PC-9 (cell line): ENCODE data around the gene MGLL. TPM values are rescaled to one million over a fixed set of nuclear protein-coding genes. Genes with fewer than 3 reads are reported as not detected.

Source experiments
- BruUV-seq: library from RNA; stranded (reverse); fragments of 400-500 nt; replicated peaks from 2 replicates; lab custom pipeline; 2021; lab: Mats Ljungman, UMichigan
- CTCF ChIA-PET: fragments of 300-600 bp; sonication (Branson Sonifier 250); formaldehyde crosslinking; loops from one replicate; lab custom pipeline; 2022; ENCODE audit warnings: antibody characterized with exemption; lab: Charles Lee
- POLR2A ChIA-PET: fragments of 300-600 bp; sonication (Branson Sonifier 250); formaldehyde crosslinking; loops from one replicate; lab custom pipeline; 2022; ENCODE audit warnings: antibody characterized with exemption; ENCODE audit not compliant: unreplicated experiment; lab: Charles Lee
- DNase-seq, 2 experiments: peaks; one replicate each; pipeline versions ENCODE4 v3.0.0 to v3.0.0-alpha.2; 2015 to 2022; ENCODE audit warnings: mixed read lengths in 1 of 2
- H2AFZ ChIP-seq: fragments of 200-600 bp; sonication (generic); 2 replicates; pipeline ENCODE4 v1.8.1; 2017; ENCODE audit warnings: antibody characterized with exemption
- H3F3A ChIP-seq: fragments of 200-600 bp; sonication (generic); 2 replicates; pipeline ENCODE4 v1.8.1; 2017; ENCODE audit warnings: antibody characterized with exemption, mild to moderate bottlenecking, low read depth; ENCODE audit not compliant: insufficient read depth
- H3K27ac ChIP-seq: fragments of 200-600 bp; sonication (generic); 2 replicates; pipeline ENCODE4 v1.6.1; 2016; ENCODE audit warnings: mixed run types
- H3K27me3 ChIP-seq: fragments of 200-600 bp; sonication (generic); 2 replicates; pipeline ENCODE4 v1.6.1; 2016; ENCODE audit warnings: low read depth, mixed run types; ENCODE audit not compliant: insufficient read depth
- H3K36me3 ChIP-seq: fragments of 200-600 bp; sonication (generic); 2 replicates; pipeline ENCODE4 v1.6.1; 2016; ENCODE audit warnings: low read depth, mixed run types
- H3K4me1 ChIP-seq: fragments of 200-600 bp; sonication (generic); replicated peaks from 2 replicates; pipeline ENCODE4 v1.6.1; 2016; ENCODE audit warnings: mixed run types; ENCODE audit not compliant: insufficient read depth
- H3K4me2 ChIP-seq: fragments of 200-600 bp; sonication (generic); 2 replicates; pipeline ENCODE4 v1.6.1; 2017; ENCODE audit warnings: mixed run types
- H3K4me3 ChIP-seq: fragments of 200-600 bp; sonication (generic); 2 replicates; pipeline ENCODE4 v1.6.1; 2016; ENCODE audit warnings: mixed run types
- H3K79me2 ChIP-seq: fragments of 200-600 bp; sonication (generic); 2 replicates; pipeline ENCODE4 v1.6.1; 2017; ENCODE audit warnings: low read depth, mixed run types
- H3K9me2 ChIP-seq: fragments of 200-600 bp; sonication (generic); 2 replicates; pipeline ENCODE4 v1.8.1; 2017; ENCODE audit warnings: mild to moderate bottlenecking; ENCODE audit not compliant: insufficient read depth
- H3K9me3 ChIP-seq: fragments of 200-600 bp; sonication (generic); 2 replicates; pipeline ENCODE4 v1.8.1; 2016; ENCODE audit warnings: low read depth; ENCODE audit not compliant: insufficient read depth
- H4K20me1 ChIP-seq: fragments of 200-600 bp; sonication (generic); 2 replicates; pipeline ENCODE4 v1.8.1; 2017; ENCODE audit not compliant: insufficient read depth
- EZH2 ChIP-seq: fragments of 200-600 bp; sonication (generic); IDR thresholded peaks from 2 replicates; pipeline ENCODE4 v1.8.0; 2017; ENCODE audit warnings: antibody characterized with exemption, low read depth
- intact Hi-C: fragments of 100-400 bp; cut with micrococcal nuclease; formaldehyde crosslinking; loops from one replicate; pipeline ENCODE4 v1.10.0; 2022; ENCODE audit not compliant: unreplicated experiment
- total RNA-seq: library from RNA; stranded (reverse); gene quantifications from 2 replicates; pipeline ENCODE4 v1.2.3, GENCODE V29; 2021
- TF ChIP-seq, protein P1 (sequence below): fragments of 200-600 bp; sonication (generic); conservative IDR thresholded peaks from 2 replicates; pipeline ENCODE4 v1.6.1; 2017; ENCODE audit warnings: mixed run types, antibody characterized with exemption, mild to moderate bottlenecking, moderate library complexity

MGLL gene
- total RNA-seq, 1 experiment from 2014 or later, result 30.7 TPM

DNA sequence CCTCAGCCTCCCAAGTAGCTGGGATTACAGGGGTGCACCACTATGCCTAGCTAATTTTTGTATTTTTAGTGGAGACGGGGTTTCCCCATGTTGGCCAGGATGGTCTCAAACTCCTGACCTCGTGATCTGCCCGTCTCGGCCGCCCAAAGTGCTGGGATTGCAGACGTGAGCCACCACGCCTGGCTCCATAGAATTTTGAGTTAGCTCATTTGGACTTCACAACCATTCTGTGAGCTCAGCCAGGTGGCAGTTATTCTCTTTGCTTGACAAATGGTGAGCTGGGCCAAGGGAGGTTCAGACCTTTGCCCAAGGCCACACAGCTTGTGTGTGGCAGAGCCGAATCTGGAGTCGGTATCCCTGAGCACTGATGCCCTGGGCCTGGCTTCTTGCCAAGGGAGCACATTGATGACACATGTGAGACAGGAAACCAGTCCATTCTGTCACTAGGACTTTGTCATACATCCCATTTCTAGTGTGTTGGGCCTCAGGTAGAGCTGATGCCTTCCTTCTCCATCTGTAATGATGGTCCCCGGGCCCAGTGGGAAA lies 175.7 kb downstream of the MGLL start:
- Histone ChIP-seq H3K4me1 (no peaks in the 10 kb centered on the region), H3K27me3 (no peaks in the 10 kb centered on the region), H3K36me3 (no peaks in the 10 kb centered on the region), H3F3A (no peaks in the 10 kb centered on the region), H2AFZ (no peak overlapping the region), H4K20me1 (no peaks in the 10 kb centered on the region), H3K4me2 (no peak overlapping the region), H3K9me2 (no peaks in the 10 kb centered on the region), H3K27ac (no peak overlapping the region), H3K79me2 (no peaks in the 10 kb centered on the region), H3K4me3 (no peak overlapping the region), H3K9me3 (no peaks in the 10 kb centered on the region)
- intact Hi-C loops, result no loop called here
- ChIA-PET POLR2A (interaction anchor here (0.6 kb wide), 1 partner anchor 1078 kb away, joined by 3 read pairs; no protein-coding TSS in a partner anchor), CTCF (no interaction called here)
- BruUV-seq, result no TSS peak
- DNase-seq, result no peak
- TF ChIP-seq, protein P1, sequence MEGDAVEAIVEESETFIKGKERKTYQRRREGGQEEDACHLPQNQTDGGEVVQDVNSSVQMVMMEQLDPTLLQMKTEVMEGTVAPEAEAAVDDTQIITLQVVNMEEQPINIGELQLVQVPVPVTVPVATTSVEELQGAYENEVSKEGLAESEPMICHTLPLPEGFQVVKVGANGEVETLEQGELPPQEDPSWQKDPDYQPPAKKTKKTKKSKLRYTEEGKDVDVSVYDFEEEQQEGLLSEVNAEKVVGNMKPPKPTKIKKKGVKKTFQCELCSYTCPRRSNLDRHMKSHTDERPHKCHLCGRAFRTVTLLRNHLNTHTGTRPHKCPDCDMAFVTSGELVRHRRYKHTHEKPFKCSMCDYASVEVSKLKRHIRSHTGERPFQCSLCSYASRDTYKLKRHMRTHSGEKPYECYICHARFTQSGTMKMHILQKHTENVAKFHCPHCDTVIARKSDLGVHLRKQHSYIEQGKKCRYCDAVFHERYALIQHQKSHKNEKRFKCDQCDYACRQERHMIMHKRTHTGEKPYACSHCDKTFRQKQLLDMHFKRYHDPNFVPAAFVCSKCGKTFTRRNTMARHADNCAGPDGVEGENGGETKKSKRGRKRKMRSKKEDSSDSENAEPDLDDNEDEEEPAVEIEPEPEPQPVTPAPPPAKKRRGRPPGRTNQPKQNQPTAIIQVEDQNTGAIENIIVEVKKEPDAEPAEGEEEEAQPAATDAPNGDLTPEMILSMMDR, result no peak
- no peak for TF ChIP-seq EZH2

DNA sequence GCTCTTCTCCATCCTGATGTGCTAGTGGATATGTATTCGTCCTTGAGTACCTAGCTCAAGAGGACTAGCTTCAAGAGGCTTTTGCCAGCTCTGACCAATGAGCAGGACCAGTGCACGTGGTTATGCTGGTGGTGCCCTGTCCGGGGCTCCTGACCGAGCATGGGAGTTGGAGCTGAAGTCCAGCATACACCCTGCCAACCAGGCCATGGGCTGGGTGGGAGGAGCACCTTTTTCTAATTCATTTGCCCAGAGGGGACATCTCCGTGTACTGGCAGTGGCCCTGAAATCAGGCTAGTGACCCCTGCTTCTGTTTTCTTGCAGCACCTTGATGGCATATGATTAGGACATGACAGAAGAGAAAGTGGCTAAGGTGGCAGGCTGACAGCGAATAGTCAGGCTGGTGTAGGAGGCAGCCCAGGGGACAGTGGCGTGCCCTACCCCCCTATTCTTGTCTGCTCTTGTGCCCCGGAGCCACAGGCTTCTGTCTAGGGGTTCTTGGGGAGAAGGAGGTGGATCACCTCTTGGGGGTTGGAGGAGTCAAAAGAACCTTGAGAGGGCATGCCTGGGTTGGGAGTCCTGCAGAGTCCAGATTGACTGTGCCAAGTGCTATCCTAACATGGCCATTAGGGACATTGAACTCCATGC lies 176.8 kb downstream of the MGLL start:
- no TSS peak for BruUV-seq
- no peak overlapping the region for H3K4me3 ChIP-seq
- CTCF ChIA-PET, result no interaction called here
- H4K20me1 ChIP-seq, result no peaks in the 10 kb centered on the region
- H3K79me2 ChIP-seq, result no peaks in the 10 kb centered on the region
- POLR2A ChIA-PET, result no interaction called here
- intact Hi-C loops, result no loop called here
- no peak overlapping the region for H3K27ac ChIP-seq
- no peaks in the 10 kb centered on the region for H3K36me3 ChIP-seq
- H3K4me1 ChIP-seq, result no peaks in the 10 kb centered on the region
- DNase-seq, result no peak
- H2AFZ ChIP-seq, result no peak overlapping the region
- no peaks in the 10 kb centered on the region for H3F3A ChIP-seq
- no peaks in the 10 kb centered on the region for H3K9me2 ChIP-seq
- no peaks in the 10 kb centered on the region for H3K27me3 ChIP-seq
- no peaks in the 10 kb centered on the region for H3K9me3 ChIP-seq
- H3K4me2 ChIP-seq, result no peak overlapping the region
- TF ChIP-seq EZH2, result no peak
- TF ChIP-seq, protein P1, result no peak

DNA sequence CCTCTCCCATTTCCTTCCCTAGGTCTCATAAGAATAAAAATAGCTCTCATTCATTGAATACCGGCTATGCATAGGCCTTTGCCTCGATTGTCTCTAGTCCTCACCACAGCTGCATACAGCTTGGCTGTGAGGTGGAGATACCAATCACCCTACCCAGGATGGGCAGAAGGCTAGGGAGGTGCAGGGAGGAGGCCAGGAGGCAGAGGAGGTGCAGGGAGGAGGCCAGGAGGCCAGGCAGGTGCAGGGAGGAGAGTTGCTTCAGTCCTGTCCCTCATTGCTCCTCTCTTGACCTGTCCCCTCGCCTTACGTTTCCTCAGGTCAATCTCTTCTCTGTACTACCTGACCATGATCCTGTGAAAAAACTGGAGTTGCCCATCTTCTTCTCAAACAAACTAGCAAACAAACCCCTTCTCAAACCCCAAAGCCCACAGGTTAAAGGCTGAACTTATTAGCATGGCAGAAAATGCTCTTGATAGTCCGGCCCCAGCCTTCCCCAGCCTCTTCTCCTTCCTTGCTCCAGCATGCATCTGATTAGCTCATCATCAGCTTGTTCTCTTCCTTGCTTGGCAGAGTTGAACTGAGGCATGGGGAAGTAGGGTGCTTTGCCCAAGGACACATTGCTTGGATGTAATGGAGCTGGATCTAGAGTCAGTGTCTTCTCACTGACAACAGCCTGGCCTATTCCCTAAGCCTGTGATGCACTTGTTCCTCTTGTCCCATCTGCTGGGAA lies 177.5 kb downstream of the MGLL start:
- Histone ChIP-seq H3F3A (peaks cover 6% of the 10 kb centered on the region; the same call in 1 of the 2 replicates), H3K9me3 (no peaks in the 10 kb centered on the region), H3K36me3 (no peaks in the 10 kb centered on the region), H3K4me3 (no peak overlapping the region), H3K4me1 (peaks cover 5% of the 10 kb centered on the region), H4K20me1 (no peaks in the 10 kb centered on the region), H3K4me2 (no peak overlapping the region), H3K27me3 (no peaks in the 10 kb centered on the region), H2AFZ (no peak overlapping the region), H3K27ac (no peak overlapping the region), H3K79me2 (no peaks in the 10 kb centered on the region), H3K9me2 (no peaks in the 10 kb centered on the region)
- ChIA-PET POLR2A (no interaction called here), CTCF (no interaction called here)
- BruUV-seq, result no TSS peak
- intact Hi-C loops, result no loop called here
- TF ChIP-seq, protein P1, result no peak
- TF ChIP-seq EZH2, result no peak
- DNase-seq, result no peak
